Activated B cell treated with CpG ODN at 0.5 μM for 24 hours (primary cell): ENCODE measurements around the gene SMAD3. TPM values are rescaled to one million over a fixed set of nuclear protein-coding genes. Genes with fewer than 3 reads are reported as not detected.

Source experiments
- ATAC-seq: fragments of 200-7000 bp; cut with Tn5 transposase; one replicate; pipeline ENCODE4 v1.10.0; 2021; ENCODE audit warnings: low read depth, mild to moderate bottlenecking, moderate library complexity
- CTCF ChIA-PET: fragments of 350-600 bp; sonication (Branson Sonifier 250); formaldehyde crosslinking; loops from one replicate; lab custom pipeline; 2021; ENCODE audit warnings: antibody characterized with exemption; lab: Charles Lee
- POLR2A ChIA-PET: fragments of 350-600 bp; sonication (Branson Sonifier 250); formaldehyde crosslinking; loops from one replicate; lab custom pipeline; 2021; ENCODE audit warnings: antibody characterized with exemption; lab: Charles Lee
- DNase-seq: peaks from one replicate; pipeline ENCODE4 v3.0.0; 2022
- H3K27ac Mint-ChIP-seq: one replicate; pipeline ENCODE4 v1.8.0; 2020; ENCODE audit warnings: mixed read lengths
- H3K27me3 Mint-ChIP-seq: one replicate; pipeline ENCODE4 v1.8.0; 2021; ENCODE audit warnings: mixed read lengths
- H3K36me3 Mint-ChIP-seq: one replicate; pipeline ENCODE4 v1.8.0; 2021; ENCODE audit warnings: low read depth, mixed read lengths
- H3K4me1 Mint-ChIP-seq: one replicate; pipeline ENCODE4 v1.8.0; 2021; ENCODE audit warnings: mixed read lengths
- H3K4me3 Mint-ChIP-seq: one replicate; pipeline ENCODE4 v1.8.0; 2020; ENCODE audit warnings: mild to moderate bottlenecking, mixed read lengths
- H3K9me3 Mint-ChIP-seq: one replicate; pipeline ENCODE4 v1.8.0; 2020; ENCODE audit warnings: mixed read lengths
- CTCF ChIP-seq: fragments of 200-600 bp; IDR thresholded peaks from one replicate; pipeline ENCODE4 v1.8.0; 2022; ENCODE audit warnings: antibody characterized with exemption, mild to moderate bottlenecking
- intact Hi-C: fragments of 100-400 bp; cut with micrococcal nuclease; formaldehyde crosslinking; loops from one replicate; pipeline ENCODE4 v1.15.1; 2024
- total RNA-seq: library from RNA; stranded (reverse); gene quantifications from 2 replicates; pipeline ENCODE4 v1.2.3, GENCODE V29; 2022

SMAD3 gene
- total RNA-seq, 1 donor from 2014 or later: 118 TPM

GRCh38 chr15:67076147-67076843 lies 10.9 kb downstream of the SMAD3 start:
- no peaks in the 10 kb centered on the region for H3K9me3 Mint-ChIP-seq
- CTCF ChIA-PET: interaction anchor here (0.7 to 1.5 kb wide), 5 partner anchors 9 to 228 kb away, joined by 3 to 6 read pairs (median 5); partner anchors contain the start of gene SMAD3
- TF ChIP-seq CTCF: no peak
- peak overlapping the region; percentile 71 for H3K4me3 Mint-ChIP-seq
- H3K27me3 Mint-ChIP-seq: no peaks in the 10 kb centered on the region
- intact Hi-C loops: loop anchor here (1.0 kb wide), 2 partner anchors 9 to 11 kb away; partner anchors contain the start of gene SMAD3
- peak; percentile 56 for DNase-seq
- peaks cover 49% of the 10 kb centered on the region for H3K36me3 Mint-ChIP-seq
- ATAC-seq: peak; percentile 53
- H3K4me1 Mint-ChIP-seq: peaks cover 94% of the 10 kb centered on the region
- POLR2A ChIA-PET: interaction anchor here (1.0 to 36.9 kb wide), 8 partner anchors 5 to 88 kb away, joined by 3 to 1703 read pairs (median 23); partner anchors contain the start of gene SMAD3
- peak overlapping the region; percentile 92 for H3K27ac Mint-ChIP-seq

- ChIA-PET POLR2A (interaction anchor here (2.2 to 36.9 kb wide), 5 partner anchors 4 to 37 kb away, joined by 42 to 1703 read pairs (median 427); partner anchors contain the start of gene SMAD3), CTCF (no interaction called here)
- TF ChIP-seq CTCF: no peak
- DNase-seq (no peak), ATAC-seq (no peak)
- intact Hi-C loops: no loop called here
- Mint-ChIP-seq H3K27me3 (no peaks in the 10 kb centered on the region), H3K4me1 (peaks cover 99% of the 10 kb centered on the region), H3K36me3 (peaks cover 45% of the 10 kb centered on the region), H3K27ac (peak overlapping the region; percentile 92), H3K4me3 (peak overlapping the region; percentile 71), H3K9me3 (no peaks in the 10 kb centered on the region)
These were observed 12.3 kb downstream of the SMAD3 start for GRCh38 chr15:67077641-67078215.

- CTCF ChIA-PET: interaction anchor here (1.0 to 6.9 kb wide), 4 partner anchors 10 to 225 kb away, joined by 3 to 63 read pairs (median 6); partner anchors contain the start of gene SMAD3
- DNase-seq (no peak), ATAC-seq (no peak)
- peak overlapping the region; percentile 95 for H3K27ac Mint-ChIP-seq
- H3K9me3 Mint-ChIP-seq: no peaks in the 10 kb centered on the region
- no peak for TF ChIP-seq CTCF
- H3K27me3 Mint-ChIP-seq: no peaks in the 10 kb centered on the region
- intact Hi-C loops: no loop called here
- H3K4me3 Mint-ChIP-seq: peak overlapping the region; percentile 76
- POLR2A ChIA-PET: interaction anchor here (1.0 to 36.9 kb wide), 4 partner anchors 10 to 161 kb away, joined by 3 to 1703 read pairs (median 343); partner anchors contain the start of gene SMAD3
- peaks cover 99% of the 10 kb centered on the region for H3K4me1 Mint-ChIP-seq
- H3K36me3 Mint-ChIP-seq: peaks cover 37% of the 10 kb centered on the region
These were observed 14.0 kb downstream of the SMAD3 start for GRCh38 chr15:67079361-67079760.

- ChIA-PET POLR2A (interaction anchor here (0.5 to 36.9 kb wide), 18 partner anchors 11 to 975 kb away, joined by 3 to 1703 read pairs (median 3); partner anchors contain the start of genes AAGAB, IQCH and SMAD3), CTCF (interaction anchor here (0.6 to 7.8 kb wide), 17 partner anchors 11 to 353 kb away, joined by 3 to 70 read pairs (median 7); partner anchors contain the start of gene SMAD3)
- TF ChIP-seq CTCF: no peak
- H3K9me3 Mint-ChIP-seq: no peaks in the 10 kb centered on the region
- H3K36me3 Mint-ChIP-seq: peaks cover 32% of the 10 kb centered on the region
- H3K27ac Mint-ChIP-seq: peak overlapping the region; percentile 95
- H3K4me1 Mint-ChIP-seq: peaks cover 99% of the 10 kb centered on the region
- peak overlapping the region; percentile 76 for H3K4me3 Mint-ChIP-seq
- intact Hi-C loops: loop anchor here (2.0 to 10.0 kb wide), 6 partner anchors 48 to 464 kb away; partner anchors contain the start of genes AAGAB, IQCH and MAP2K5
- ATAC-seq: no peak
- no peaks in the 10 kb centered on the region for H3K27me3 Mint-ChIP-seq
- DNase-seq: no peak
These were observed 14.9 kb downstream of the SMAD3 start for GRCh38 chr15:67080118-67080899.
